Heart left ventricle (tissue), 16 donors: ENCODE measurements around the gene TNFSF15. TPM values are rescaled to one million over a fixed set of nuclear protein-coding genes. Genes with fewer than 3 reads are reported as not detected.

Experiments
- ATAC-seq, 4 donors: fragments of 200-7000 bp; cut with Tn5 transposase; one replicate each; pipeline ENCODE4 v1.9.1; 2020 to 2022; ENCODE audit warnings: moderate library complexity in 4 of 4, mild to moderate bottlenecking in 3 of 4, moderate number of reproducible peaks in 1 of 4
- DNase-seq, 5 donors: peaks; one replicate each; pipeline ENCODE4 v3.0.0-alpha.2; 2020
- H3K27ac ChIP-seq, 12 donors: fragments of 200-600 bp; sonication (generic) in 4 of 12; one replicate each; pipeline versions ENCODE4 v1.5.0 to v1.8.0; 2016 to 2022; ENCODE audit warnings: mild to moderate bottlenecking in 2 of 12
- H3K27me3 ChIP-seq, 9 donors: fragments of 200-600 bp; sonication (generic) in 2 of 9; one replicate each; pipeline versions ENCODE4 v1.5.1 to v1.8.0; 2016 to 2022; ENCODE audit warnings: mild to moderate bottlenecking in 3 of 9
- H3K36me3 ChIP-seq, 9 donors: fragments of 200-600 bp; sonication (generic) in 2 of 9; one replicate each; pipeline versions ENCODE4 v1.5.0 to v1.8.0; 2018 to 2022; ENCODE audit warnings: mild to moderate bottlenecking in 2 of 9
- H3K4me1 ChIP-seq, 12 donors: fragments of 200-600 bp; sonication (generic) in 4 of 12; one replicate each; pipeline versions ENCODE4 v1.5.0 to v1.8.0; 2016 to 2022; ENCODE audit warnings: mild to moderate bottlenecking in 3 of 12
- H3K4me3 ChIP-seq, 12 donors: fragments of 200-600 bp; sonication (generic) in 4 of 12; one replicate each; pipeline versions ENCODE4 v1.5.0 to v1.8.0; 2017 to 2022; ENCODE audit warnings: mild to moderate bottlenecking in 9 of 12, moderate library complexity in 4 of 12
- H3K9me3 ChIP-seq, 12 donors: fragments of 200-600 bp; sonication (generic) in 4 of 12; one replicate each; pipeline versions ENCODE4 v1.5.0 to v1.8.0; 2016 to 2022; ENCODE audit warnings: mild to moderate bottlenecking in 1 of 12
- POLR2A ChIP-seq, 2 donors: fragments of 450-650 bp; IDR thresholded peaks; one replicate each; pipeline ENCODE4 v1.6.1; 2017; ENCODE audit warnings: antibody characterized with exemption in 2 of 2, mild to moderate bottlenecking in 2 of 2, moderate library complexity in 2 of 2
- WGBS, 4 donors: extraction: QIAGEN DNeasy Blood & Tissue Kit in 2 of 4; methylation state at CpG; one replicate each; pipeline versions ENCODE4 v1.1.5 to v1.1.7; 2013 to 2018; 5-methylcytosine and 5-hydroxymethylcytosine counted together
- intact Hi-C, 10 donors: fragments of 100-400 bp; cut with DNase I; formaldehyde crosslinking; loops; one replicate each; pipeline versions ENCODE4 v1.11.1 to v1.14.2; 2022
- polyA plus RNA-seq, 2 donors: library from polyadenylated mRNA; stranded (reverse); fragments of 200-250 nt; gene quantifications; one replicate each; pipeline ENCODE4 v1.2.3, GENCODE V29; 2013
- total RNA-seq, 9 donors: library from RNA; depleted of rRNA in 2 of 9; stranded (reverse); fragments of >200 nt in 2 of 9; fragmentation: NEBNext Ultra II Directional in 3 of 9; extraction: Animal tissue kit (Norgen Biotek cat#: 25700) in 3 of 9; gene quantifications; one replicate each; pipeline versions ENCODE4 v1.1.0 to v1.2.4, GENCODE V29; 2016 to 2023
- TF ChIP-seq, protein P1 (sequence below), 12 donors: fragments of 200-600 bp; sonication (generic) in 4 of 12; IDR thresholded peaks; one replicate each; pipeline versions ENCODE4 v1.5.0 to v1.8.0; 2018 to 2022; ENCODE audit warnings: antibody characterized with exemption in 12 of 12, mild to moderate bottlenecking in 5 of 12
- donor health status: ischemic (EF 13 %, LVEDD 7.1; RV severe dilation, severe dysfunction).
- donor health status: healthy with polysubstance abuse.
- donor health status: DM: no; HTN: yes; CAD: no.
- donor health status: DM: no; HTN: no; CAD: no.
- donor health status: ischemic (EF 25% LVEDD 6.9; RV normal size, moderate dysfunction).
- donor health status: ischemic (EF 25% LVEDD 5.7; RV mildly dilated, moderate dysfunction).
- donor health status: healthy.
- donor health status: DM: yes; HTN: yes; CAD: no.
- donor health status: ischemic (EF 35%, LVEDD 5.7; RV mildly dilated, moderate dysfunction).
- donor health status: nonischemic (EF 11% LVEDD 7.7; RV severe dilation, severe dysfunction).
- donor health status: DM: yes; HTN: yes; CAD: no.
- donor health status: PGD.
- donor health status: ischemic (EF 29% LVEDD 5.4; RV normal size, mild dysfunction).
- donor health status: nonischemic (EF 23%, LVEDD 6.1; RV moderate dilation, normal function).

Gene TNFSF15
- total and polyA plus RNA-seq, 11 donors, result 0.03 to 1.4 (median 0.16) TPM; not detected in 5

DNA sequence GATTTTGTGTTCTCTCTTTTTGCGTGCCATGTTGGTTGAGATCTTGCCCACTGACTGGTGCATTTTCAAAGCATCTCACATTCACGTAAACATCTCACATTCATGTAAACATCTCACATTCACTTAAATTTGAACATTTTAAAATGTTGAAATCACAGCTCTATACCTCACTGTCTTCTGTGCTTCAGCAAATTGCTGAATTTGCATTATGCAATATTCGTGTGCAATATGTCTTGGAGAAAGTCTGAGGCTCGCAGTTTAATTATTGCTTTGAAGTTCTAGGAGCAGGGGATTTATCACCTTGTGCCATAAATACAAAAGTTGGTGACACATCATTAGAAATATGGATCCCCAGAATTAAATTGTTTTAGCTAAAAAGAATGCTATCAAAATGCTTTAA is 42.6 kb downstream of the TNFSF15 start:
- intact Hi-C loops, result no loop called here
- TF ChIP-seq POLR2A (IDR thresholded peaks at IDR 0.05), result no peak
- TF ChIP-seq, protein P1, sequence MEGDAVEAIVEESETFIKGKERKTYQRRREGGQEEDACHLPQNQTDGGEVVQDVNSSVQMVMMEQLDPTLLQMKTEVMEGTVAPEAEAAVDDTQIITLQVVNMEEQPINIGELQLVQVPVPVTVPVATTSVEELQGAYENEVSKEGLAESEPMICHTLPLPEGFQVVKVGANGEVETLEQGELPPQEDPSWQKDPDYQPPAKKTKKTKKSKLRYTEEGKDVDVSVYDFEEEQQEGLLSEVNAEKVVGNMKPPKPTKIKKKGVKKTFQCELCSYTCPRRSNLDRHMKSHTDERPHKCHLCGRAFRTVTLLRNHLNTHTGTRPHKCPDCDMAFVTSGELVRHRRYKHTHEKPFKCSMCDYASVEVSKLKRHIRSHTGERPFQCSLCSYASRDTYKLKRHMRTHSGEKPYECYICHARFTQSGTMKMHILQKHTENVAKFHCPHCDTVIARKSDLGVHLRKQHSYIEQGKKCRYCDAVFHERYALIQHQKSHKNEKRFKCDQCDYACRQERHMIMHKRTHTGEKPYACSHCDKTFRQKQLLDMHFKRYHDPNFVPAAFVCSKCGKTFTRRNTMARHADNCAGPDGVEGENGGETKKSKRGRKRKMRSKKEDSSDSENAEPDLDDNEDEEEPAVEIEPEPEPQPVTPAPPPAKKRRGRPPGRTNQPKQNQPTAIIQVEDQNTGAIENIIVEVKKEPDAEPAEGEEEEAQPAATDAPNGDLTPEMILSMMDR (IDR thresholded peaks at IDR 0.05), result no peak
- ATAC-seq (no peak), DNase-seq (no peak)
- Histone ChIP-seq H3K27ac (no peak overlapping the region), H3K9me3 (peaks cover 0 to 13% (median 0%) of the 10 kb centered on the region in 12 donors), H3K4me1 (no peaks in the 10 kb centered on the region), H3K36me3 (no peaks in the 10 kb centered on the region), H3K27me3 (peaks cover 0 to 17% (median 0%) of the 10 kb centered on the region in 9 donors), H3K4me3 (no peak overlapping the region)
- 84 to 96% (median 91%) methylated on average over 4 of the region's 4 CpGs for WGBS, 4 donors

DNA sequence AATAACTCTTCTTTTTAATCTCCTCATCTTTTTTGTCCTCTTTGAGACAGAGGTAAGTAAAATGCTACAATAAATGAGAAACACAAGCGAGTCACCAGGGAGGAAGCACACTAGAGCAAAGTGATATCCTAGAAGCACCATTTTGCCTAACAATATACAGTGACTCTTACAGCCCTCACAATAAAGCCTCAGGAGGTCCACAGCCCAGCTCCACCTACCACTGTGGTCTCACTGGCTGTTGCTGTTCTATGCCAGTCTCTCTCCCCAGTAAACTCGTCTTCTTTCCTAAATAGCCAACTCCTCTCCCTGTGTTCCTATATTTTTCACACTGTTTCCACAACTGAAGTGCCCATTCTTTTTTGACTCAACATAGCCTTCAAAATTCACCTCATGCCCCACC is 44.3 kb downstream of the TNFSF15 start:
- Histone ChIP-seq H3K36me3 (no peaks in the 10 kb centered on the region), H3K9me3 (peaks cover 0 to 14% (median 0%) of the 10 kb centered on the region in 12 donors), H3K27me3 (peaks cover 0 to 6% (median 0%) of the 10 kb centered on the region in 9 donors), H3K4me3 (no peak overlapping the region), H3K4me1 (no peaks in the 10 kb centered on the region), H3K27ac (no peak overlapping the region)
- TF ChIP-seq POLR2A (IDR thresholded peaks at IDR 0.05), result no peak
- TF ChIP-seq, protein P1 (IDR thresholded peaks at IDR 0.05), result no peak
- ATAC-seq (no peak), DNase-seq (no peak)
- WGBS, 4 donors, result 78 to 83% (median 81%) methylated on average over 2 of the region's 2 CpGs
- intact Hi-C loops, result no loop called here

DNA sequence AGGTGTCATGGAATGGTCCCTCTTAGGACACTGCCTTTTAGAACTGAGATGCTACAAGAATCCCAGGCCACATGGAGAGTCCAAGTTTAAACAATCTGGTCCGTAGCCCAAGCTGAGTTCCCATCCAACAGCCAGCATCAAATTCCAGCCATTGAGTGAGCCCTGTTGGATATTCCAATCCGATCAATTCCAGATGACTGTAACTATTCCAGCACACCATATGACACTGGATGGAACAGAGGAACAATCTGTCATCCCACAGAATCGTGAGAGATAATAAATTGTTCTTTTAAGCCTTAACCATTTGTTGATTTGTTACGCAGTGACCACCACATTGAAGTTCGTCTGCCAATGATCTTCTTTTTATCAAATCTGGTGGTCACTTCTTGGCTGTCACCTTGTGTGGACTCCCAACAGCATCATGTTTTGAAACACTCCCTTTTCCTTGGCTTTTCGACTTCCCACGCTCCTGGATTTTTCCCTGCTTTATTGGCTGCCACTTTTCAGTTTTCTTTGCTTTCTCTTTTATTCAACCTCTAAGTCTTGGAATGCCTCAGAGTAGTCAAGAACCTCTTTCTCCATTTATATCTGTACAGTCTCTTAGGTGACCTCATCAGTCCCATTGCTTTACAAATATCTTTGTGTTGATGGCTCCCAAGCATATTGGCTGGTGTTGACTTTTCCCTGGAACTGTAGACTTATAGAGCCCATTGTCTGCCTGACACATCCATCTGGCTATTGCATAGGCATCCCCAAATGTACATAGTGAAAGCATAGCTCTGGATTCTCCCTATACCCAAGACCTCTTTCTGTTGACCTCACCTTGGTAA is 46.1 kb downstream of the TNFSF15 start:
- Histone ChIP-seq H3K4me1 (no peaks in the 10 kb centered on the region), H3K27ac (no peak overlapping the region), H3K9me3 (peaks cover 0 to 14% (median 0%) of the 10 kb centered on the region in 12 donors), H3K4me3 (no peak overlapping the region), H3K36me3 (no peaks in the 10 kb centered on the region), H3K27me3 (peaks cover 0 to 6% (median 0%) of the 10 kb centered on the region in 9 donors)
- intact Hi-C loops, result no loop called here
- DNase-seq (no peak), ATAC-seq (peak in 2 of 4 donors; percentile 30 to 32)
- TF ChIP-seq, protein P1 (IDR thresholded peaks at IDR 0.05), result no peak
- no peak for TF ChIP-seq POLR2A (IDR thresholded peaks at IDR 0.05)
- WGBS, 4 donors, result 65 to 77% (median 75%) methylated on average over 7 of the region's 7 CpGs

DNA sequence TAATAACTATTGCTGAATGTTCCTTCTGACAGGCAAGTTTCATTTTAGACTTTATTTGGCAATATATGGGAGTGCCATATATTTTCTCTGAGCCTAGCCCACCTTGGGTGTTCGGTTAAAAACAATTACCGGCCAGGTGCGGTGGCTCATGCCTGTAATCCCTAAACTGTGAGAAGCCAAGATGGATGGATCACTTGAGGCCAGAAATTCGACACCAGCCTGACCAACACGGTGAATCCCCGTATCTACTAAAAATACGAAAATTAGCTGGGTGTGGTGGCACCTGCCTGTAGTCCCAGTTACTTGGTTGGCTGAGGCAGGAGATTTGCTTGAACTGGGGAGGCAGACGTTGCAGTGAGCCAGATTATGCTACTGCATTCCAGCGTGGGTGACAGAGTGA is 47.9 kb downstream of the TNFSF15 start:
- intact Hi-C loops, result no loop called here
- TF ChIP-seq, protein P1 (IDR thresholded peaks at IDR 0.05), result no peak
- TF ChIP-seq POLR2A (IDR thresholded peaks at IDR 0.05), result no peak
- DNase-seq (no peak), ATAC-seq (no peak)
- Histone ChIP-seq H3K27me3 (peaks cover 0 to 6% (median 0%) of the 10 kb centered on the region in 9 donors), H3K36me3 (no peaks in the 10 kb centered on the region), H3K4me3 (no peak overlapping the region), H3K9me3 (peaks cover 0 to 14% (median 0%) of the 10 kb centered on the region in 12 donors), H3K27ac (no peak overlapping the region), H3K4me1 (no peaks in the 10 kb centered on the region)
- WGBS, 4 donors, result 52 to 65% (median 59%) methylated on average over 9 of the region's 9 CpGs
